ENCODE results near the gene FOXA3. TPM values are rescaled to one million over a fixed set of nuclear protein-coding genes. Genes with fewer than 3 reads are reported as not detected.
A peak's percentile ranks its signal among the peaks of the same experiment; 100 is the strongest.

Gene FOXA3
- total and polyA plus RNA-seq, 10 of the 15 experiments (the other 5 are each of a cell fraction or from before 2014, with no cell fraction given) = 0.04 to 0.83 (median 0.11) TPM; not detected in 5

DNA sequence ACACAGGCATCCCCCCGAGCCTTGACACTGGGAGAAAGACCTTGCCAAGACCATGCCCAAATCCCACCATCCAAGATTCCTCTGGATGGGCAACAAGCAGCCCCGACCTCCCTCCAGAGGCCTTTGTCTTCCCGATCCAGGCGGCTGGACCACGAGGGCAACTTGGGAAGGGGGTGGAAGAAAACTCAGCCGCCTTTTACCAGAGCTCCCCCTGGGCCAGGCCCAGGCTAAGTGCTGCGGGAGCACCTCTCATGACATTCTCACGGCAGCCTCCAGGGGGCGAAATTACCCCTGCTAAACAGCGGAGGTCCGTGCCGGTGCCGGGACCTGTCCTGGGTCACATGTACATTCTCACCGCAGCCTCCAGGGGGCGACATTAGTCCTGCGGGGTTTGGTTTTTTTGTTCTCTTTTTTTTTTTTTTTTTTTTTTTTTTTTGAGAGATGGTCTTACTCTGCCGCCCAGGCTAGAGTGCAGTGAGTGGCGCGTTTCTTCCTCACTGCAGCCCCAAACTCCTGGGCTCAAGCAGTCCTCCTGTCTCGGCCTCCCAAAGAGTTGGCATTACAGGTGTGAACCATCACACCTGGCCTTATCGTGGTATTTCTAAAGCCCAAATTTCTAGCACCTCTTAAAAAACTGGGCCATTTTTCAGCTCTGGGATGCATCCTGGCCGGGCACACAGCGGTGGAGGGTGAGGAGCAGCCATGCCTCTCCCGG lies 47.0 kb upstream of the FOXA3 start (continued):
- TF ChIP-seq, protein P1, sequence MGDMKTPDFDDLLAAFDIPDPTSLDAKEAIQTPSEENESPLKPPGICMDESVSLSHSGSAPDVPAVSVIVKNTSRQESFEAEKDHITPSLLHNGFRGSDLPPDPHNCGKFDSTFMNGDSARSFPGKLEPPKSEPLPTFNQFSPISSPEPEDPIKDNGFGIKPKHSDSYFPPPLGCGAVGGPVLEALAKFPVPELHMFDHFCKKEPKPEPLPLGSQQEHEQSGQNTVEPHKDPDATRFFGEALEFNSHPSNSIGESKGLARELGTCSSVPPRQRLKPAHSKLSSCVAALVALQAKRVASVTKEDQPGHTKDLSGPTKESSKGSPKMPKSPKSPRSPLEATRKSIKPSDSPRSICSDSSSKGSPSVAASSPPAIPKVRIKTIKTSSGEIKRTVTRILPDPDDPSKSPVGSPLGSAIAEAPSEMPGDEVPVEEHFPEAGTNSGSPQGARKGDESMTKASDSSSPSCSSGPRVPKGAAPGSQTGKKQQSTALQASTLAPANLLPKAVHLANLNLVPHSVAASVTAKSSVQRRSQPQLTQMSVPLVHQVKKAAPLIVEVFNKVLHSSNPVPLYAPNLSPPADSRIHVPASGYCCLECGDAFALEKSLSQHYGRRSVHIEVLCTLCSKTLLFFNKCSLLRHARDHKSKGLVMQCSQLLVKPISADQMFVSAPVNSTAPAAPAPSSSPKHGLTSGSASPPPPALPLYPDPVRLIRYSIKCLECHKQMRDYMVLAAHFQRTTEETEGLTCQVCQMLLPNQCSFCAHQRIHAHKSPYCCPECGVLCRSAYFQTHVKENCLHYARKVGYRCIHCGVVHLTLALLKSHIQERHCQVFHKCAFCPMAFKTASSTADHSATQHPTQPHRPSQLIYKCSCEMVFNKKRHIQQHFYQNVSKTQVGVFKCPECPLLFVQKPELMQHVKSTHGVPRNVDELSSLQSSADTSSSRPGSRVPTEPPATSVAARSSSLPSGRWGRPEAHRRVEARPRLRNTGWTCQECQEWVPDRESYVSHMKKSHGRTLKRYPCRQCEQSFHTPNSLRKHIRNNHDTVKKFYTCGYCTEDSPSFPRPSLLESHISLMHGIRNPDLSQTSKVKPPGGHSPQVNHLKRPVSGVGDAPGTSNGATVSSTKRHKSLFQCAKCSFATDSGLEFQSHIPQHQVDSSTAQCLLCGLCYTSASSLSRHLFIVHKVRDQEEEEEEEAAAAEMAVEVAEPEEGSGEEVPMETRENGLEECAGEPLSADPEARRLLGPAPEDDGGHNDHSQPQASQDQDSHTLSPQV (IDR thresholded peaks at IDR 0.05) = peak; percentile 73; the same call in 1 of the 2 replicates
- no peak for TF ChIP-seq MEF2B (IDR thresholded peaks at IDR 0.05; ENCODE audit: partially characterized antibody, poor library complexity, severe bottlenecking)
- no peak for TF ChIP-seq NRF1 (conservative IDR thresholded peaks at IDR 0.05; ENCODE audit: low read depth, low read length)
- TF ChIP-seq SREBF1 (IDR thresholded peaks at IDR 0.05; ENCODE audit: low read length) = no peak
- TF ChIP-seq TCF12 (IDR thresholded peaks at IDR 0.05; ENCODE audit: low read depth, low read length) = peak; percentile 43; the same call in 1 of the 2 replicates
- TF ChIP-seq RB1 (IDR thresholded peaks at IDR 0.05; ENCODE audit: borderline replicate concordance) = peak; percentile 57; the same call in 1 of the 2 replicates
- no peak for TF ChIP-seq ZNF274 (IDR thresholded peaks at IDR 0.05; ENCODE audit: insufficient read depth, insufficient read length)
- TF ChIP-seq, protein P2, sequence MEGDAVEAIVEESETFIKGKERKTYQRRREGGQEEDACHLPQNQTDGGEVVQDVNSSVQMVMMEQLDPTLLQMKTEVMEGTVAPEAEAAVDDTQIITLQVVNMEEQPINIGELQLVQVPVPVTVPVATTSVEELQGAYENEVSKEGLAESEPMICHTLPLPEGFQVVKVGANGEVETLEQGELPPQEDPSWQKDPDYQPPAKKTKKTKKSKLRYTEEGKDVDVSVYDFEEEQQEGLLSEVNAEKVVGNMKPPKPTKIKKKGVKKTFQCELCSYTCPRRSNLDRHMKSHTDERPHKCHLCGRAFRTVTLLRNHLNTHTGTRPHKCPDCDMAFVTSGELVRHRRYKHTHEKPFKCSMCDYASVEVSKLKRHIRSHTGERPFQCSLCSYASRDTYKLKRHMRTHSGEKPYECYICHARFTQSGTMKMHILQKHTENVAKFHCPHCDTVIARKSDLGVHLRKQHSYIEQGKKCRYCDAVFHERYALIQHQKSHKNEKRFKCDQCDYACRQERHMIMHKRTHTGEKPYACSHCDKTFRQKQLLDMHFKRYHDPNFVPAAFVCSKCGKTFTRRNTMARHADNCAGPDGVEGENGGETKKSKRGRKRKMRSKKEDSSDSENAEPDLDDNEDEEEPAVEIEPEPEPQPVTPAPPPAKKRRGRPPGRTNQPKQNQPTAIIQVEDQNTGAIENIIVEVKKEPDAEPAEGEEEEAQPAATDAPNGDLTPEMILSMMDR (IDR thresholded peaks at IDR 0.05 in 2 of 3, conservative IDR thresholded peaks at IDR 0.05 in 1 of 3; ENCODE audit: control insufficient read depth in 2 of 3, extremely low read depth in 1 of 3, insufficient read depth in 1 of 3, low read depth in 3 of 3, low read length in 3 of 3) = peak; percentile 96 to 100 (median 98)
- TF ChIP-seq SMAD1 (IDR thresholded peaks at IDR 0.05; ENCODE audit: low read depth, partially characterized antibody) = no peak
- TF ChIP-seq JUND (IDR thresholded peaks at IDR 0.05; ENCODE audit: low read depth, low read length) = no peak
- no peak for TF ChIP-seq CHD2 (IDR thresholded peaks at IDR 0.05; ENCODE audit: borderline replicate concordance, low read depth, low read length)
- TF ChIP-seq PAX5 (IDR thresholded peaks at IDR 0.05; ENCODE audit: borderline replicate concordance, low read depth, low read length) = no peak
- TF ChIP-seq RAD51 (IDR thresholded peaks at IDR 0.05) = peak; percentile 82
- TF ChIP-seq, protein P3, sequence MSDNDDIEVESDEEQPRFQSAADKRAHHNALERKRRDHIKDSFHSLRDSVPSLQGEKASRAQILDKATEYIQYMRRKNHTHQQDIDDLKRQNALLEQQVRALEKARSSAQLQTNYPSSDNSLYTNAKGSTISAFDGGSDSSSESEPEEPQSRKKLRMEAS (IDR thresholded peaks at IDR 0.05; ENCODE audit: low read depth, low read length) = peak; percentile 87; the same call in 1 of the 2 replicates
- peak; percentile 34; the same call in 1 of the 2 replicates for TF ChIP-seq CREM (IDR thresholded peaks at IDR 0.05; ENCODE audit: low read depth)
- TF ChIP-seq NR2C2 (IDR thresholded peaks at IDR 0.05; ENCODE audit: borderline replicate concordance, control insufficient read depth, insufficient read length, low read depth) = no peak
- TF ChIP-seq NFYA (IDR thresholded peaks at IDR 0.05; ENCODE audit: borderline replicate concordance, low read depth, low read length) = no peak
- no peak for TF ChIP-seq IKZF2 (IDR thresholded peaks at IDR 0.05)
- 0 out of 2 replicates have a peak, but pooled peaks have one; percentile 11 for TF ChIP-seq IRF4 (IDR thresholded peaks at IDR 0.05; ENCODE audit: low read depth, low read length)
- peak; percentile 70 for TF ChIP-seq RAD21 (IDR thresholded peaks at IDR 0.05; ENCODE audit: insufficient read depth, low read depth, low read length)
- no peak for TF ChIP-seq EED (IDR thresholded peaks at IDR 0.05; ENCODE audit: low read depth)
- TF ChIP-seq ZNF217 (IDR thresholded peaks at IDR 0.05) = no peak
- 0 out of 2 replicates have a peak, but pooled peaks have one; percentile 17 for TF ChIP-seq RFX5 (IDR thresholded peaks at IDR 0.05; ENCODE audit: low read depth, low read length)
- no peak for TF ChIP-seq ATF7 (IDR thresholded peaks at IDR 0.05; ENCODE audit: low read depth)
- TF ChIP-seq TCF3 (IDR thresholded peaks at IDR 0.05; ENCODE audit: borderline replicate concordance, insufficient read depth, low read depth, low read length) = no peak
- TF ChIP-seq SMAD5 (IDR thresholded peaks at IDR 0.05; ENCODE audit: low read depth) = no peak

All from GM12878 (cell line).